Measurements from ENCODE around the gene MYO10.

DNA sequence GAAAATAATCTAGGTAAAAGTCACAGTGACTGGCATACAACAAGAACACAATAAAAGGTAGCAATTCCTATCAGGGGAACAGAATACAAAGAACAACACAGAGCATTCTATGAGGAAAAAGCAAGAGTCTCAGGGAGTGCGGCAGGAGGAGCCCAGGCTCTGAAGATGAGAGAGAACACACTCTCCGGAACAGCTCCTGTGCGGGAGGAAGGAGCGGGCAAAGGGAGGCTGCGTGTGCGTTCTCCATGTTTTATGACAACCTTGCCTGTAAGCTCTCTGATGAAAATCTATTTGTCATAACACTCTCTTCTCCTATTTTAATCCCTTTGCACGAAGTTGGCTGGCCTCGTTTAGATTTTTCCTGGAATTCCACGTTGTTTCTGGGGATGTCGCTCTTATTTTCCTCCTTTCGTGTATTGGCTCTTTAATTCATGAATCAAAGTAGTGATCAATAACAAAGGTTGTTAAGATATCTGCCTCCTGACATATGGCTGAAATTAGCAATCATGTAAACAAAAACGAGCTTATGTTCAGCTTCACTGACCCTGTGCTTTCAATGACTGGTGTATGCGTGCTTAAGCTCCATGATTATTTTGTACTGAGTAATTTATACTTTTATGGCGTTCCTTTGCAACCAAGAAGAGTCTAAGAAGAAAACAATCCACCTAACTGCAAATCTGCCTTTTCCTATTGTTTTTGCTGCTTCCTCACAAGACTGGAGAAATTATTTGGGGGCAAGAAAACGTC lies 109.5 kb downstream of the MYO10 start:
- TF ChIP-seq CTCF (IDR thresholded peaks at IDR 0.05): no peak
- no peak for TF ChIP-seq POLR2A (IDR thresholded peaks at IDR 0.05)
- no peak for TF ChIP-seq POLR2AphosphoS5 (IDR thresholded peaks at IDR 0.05)
- TF ChIP-seq EP300 (IDR thresholded peaks at IDR 0.05): no peak
